HCT116 (cell line): Measurements from ENCODE around the gene SLC6A13.

ENCODE experiments used
- CBX3 ChIP-seq: IDR thresholded peaks from 2 replicates; pipeline ENCODE4 v1.6.1; 2012; ENCODE audit warnings: low read depth
- POLR2A ChIP-seq: IDR thresholded peaks from 2 replicates; pipeline ENCODE4 v1.7.0; 2011; ENCODE audit warnings: borderline replicate concordance; ENCODE audit not compliant: insufficient read depth, insufficient read length; ENCODE audit errors: extremely low read depth
- POLR2AphosphoS5 ChIP-seq: IDR thresholded peaks from 2 replicates; pipeline ENCODE4 v1.6.1; 2011; ENCODE audit warnings: mild to moderate bottlenecking, low read depth, low read length, moderate library complexity
- RAD21 ChIP-seq: IDR thresholded peaks from 2 replicates; pipeline ENCODE4 v1.6.1; 2012; ENCODE audit warnings: low read depth, mild to moderate bottlenecking
- TF ChIP-seq, protein P1 (sequence below): IDR thresholded peaks from 2 replicates; pipeline ENCODE4 v1.6.1; 2012; ENCODE audit warnings: low read depth
- TF ChIP-seq, protein P2 (sequence below), 3 experiments: fragments of 200-600 bp in 1 of 3; sonication (generic) in 1 of 3; IDR thresholded peaks in 2 of 3; conservative IDR thresholded peaks in 1 of 3; 2 replicates each; pipeline ENCODE4 v1.5.1; 2012 to 2017; ENCODE audit warnings: low read depth in 2 of 3, low read length in 2 of 3, antibody characterized with exemption in 1 of 3, borderline replicate concordance in 1 of 3, control low read depth in 1 of 3, mild to moderate bottlenecking in 1 of 3, mixed read lengths in 1 of 3, mixed run types in 1 of 3, moderate library complexity in 1 of 3; ENCODE audit not compliant: insufficient read depth in 1 of 3
- TF ChIP-seq, protein P3 (sequence below): IDR thresholded peaks from 2 replicates; pipeline ENCODE4 v1.6.1; 2011; ENCODE audit warnings: mild to moderate bottlenecking, low read length, moderate library complexity; ENCODE audit not compliant: insufficient replicate concordance; ENCODE audit errors: extremely low read depth

DNA sequence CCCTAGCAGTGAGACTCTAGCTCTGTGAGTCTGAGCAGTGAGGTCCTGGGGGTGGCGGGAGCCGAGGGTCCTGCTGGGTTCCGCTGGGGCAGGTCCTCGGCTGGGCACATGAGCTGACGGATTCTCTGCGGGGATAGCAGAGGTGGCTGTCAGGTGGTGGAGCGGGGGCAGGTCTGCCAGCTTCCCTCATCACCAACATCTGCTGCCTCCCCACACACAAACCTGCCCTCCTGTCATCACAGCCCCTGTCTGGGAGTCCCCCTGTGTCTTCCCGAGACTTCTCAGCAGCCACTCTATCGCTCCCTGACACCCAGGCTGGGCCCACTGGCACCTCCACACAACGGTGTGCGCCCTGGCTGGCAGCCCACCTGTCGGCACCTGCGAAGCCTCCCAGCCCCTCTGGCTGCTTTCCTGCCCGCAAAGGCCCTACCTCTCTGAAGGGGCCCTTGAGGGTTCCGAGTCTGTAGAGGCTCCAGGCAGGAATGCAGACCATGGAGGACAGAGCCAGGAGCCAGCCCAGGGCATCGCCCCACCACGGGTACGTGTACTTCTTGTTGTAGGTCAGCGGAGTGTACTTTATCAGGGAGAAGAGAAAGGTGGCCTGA, 41.6 kb downstream of the SLC6A13 start:
- TF ChIP-seq POLR2AphosphoS5 (no peak), POLR2A (no peak), RAD21 (no peak), CBX3 (no peak)
- TF ChIP-seq, protein P1, sequence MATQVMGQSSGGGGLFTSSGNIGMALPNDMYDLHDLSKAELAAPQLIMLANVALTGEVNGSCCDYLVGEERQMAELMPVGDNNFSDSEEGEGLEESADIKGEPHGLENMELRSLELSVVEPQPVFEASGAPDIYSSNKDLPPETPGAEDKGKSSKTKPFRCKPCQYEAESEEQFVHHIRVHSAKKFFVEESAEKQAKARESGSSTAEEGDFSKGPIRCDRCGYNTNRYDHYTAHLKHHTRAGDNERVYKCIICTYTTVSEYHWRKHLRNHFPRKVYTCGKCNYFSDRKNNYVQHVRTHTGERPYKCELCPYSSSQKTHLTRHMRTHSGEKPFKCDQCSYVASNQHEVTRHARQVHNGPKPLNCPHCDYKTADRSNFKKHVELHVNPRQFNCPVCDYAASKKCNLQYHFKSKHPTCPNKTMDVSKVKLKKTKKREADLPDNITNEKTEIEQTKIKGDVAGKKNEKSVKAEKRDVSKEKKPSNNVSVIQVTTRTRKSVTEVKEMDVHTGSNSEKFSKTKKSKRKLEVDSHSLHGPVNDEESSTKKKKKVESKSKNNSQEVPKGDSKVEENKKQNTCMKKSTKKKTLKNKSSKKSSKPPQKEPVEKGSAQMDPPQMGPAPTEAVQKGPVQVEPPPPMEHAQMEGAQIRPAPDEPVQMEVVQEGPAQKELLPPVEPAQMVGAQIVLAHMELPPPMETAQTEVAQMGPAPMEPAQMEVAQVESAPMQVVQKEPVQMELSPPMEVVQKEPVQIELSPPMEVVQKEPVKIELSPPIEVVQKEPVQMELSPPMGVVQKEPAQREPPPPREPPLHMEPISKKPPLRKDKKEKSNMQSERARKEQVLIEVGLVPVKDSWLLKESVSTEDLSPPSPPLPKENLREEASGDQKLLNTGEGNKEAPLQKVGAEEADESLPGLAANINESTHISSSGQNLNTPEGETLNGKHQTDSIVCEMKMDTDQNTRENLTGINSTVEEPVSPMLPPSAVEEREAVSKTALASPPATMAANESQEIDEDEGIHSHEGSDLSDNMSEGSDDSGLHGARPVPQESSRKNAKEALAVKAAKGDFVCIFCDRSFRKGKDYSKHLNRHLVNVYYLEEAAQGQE: no peak
- TF ChIP-seq, protein P2, sequence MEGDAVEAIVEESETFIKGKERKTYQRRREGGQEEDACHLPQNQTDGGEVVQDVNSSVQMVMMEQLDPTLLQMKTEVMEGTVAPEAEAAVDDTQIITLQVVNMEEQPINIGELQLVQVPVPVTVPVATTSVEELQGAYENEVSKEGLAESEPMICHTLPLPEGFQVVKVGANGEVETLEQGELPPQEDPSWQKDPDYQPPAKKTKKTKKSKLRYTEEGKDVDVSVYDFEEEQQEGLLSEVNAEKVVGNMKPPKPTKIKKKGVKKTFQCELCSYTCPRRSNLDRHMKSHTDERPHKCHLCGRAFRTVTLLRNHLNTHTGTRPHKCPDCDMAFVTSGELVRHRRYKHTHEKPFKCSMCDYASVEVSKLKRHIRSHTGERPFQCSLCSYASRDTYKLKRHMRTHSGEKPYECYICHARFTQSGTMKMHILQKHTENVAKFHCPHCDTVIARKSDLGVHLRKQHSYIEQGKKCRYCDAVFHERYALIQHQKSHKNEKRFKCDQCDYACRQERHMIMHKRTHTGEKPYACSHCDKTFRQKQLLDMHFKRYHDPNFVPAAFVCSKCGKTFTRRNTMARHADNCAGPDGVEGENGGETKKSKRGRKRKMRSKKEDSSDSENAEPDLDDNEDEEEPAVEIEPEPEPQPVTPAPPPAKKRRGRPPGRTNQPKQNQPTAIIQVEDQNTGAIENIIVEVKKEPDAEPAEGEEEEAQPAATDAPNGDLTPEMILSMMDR (IDR thresholded peaks at IDR 0.05 in 2 of 3, conservative IDR thresholded peaks at IDR 0.05 in 1 of 3; ENCODE audit: borderline replicate concordance in 1 of 3, insufficient read depth in 1 of 3, low read depth in 2 of 3, low read length in 2 of 3): no peak
- TF ChIP-seq, protein P3, sequence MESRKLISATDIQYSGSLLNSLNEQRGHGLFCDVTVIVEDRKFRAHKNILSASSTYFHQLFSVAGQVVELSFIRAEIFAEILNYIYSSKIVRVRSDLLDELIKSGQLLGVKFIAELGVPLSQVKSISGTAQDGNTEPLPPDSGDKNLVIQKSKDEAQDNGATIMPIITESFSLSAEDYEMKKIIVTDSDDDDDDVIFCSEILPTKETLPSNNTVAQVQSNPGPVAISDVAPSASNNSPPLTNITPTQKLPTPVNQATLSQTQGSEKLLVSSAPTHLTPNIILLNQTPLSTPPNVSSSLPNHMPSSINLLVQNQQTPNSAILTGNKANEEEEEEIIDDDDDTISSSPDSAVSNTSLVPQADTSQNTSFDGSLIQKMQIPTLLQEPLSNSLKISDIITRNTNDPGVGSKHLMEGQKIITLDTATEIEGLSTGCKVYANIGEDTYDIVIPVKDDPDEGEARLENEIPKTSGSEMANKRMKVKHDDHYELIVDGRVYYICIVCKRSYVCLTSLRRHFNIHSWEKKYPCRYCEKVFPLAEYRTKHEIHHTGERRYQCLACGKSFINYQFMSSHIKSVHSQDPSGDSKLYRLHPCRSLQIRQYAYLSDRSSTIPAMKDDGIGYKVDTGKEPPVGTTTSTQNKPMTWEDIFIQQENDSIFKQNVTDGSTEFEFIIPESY: no peak
